Skin epidermis (tissue), 12 donors: ENCODE measurements around the gene DIP2C.
"Not testable (repeated sequence)": the region's sequence is repeated elsewhere in the genome, so short reads cannot be mapped to it uniquely, and the experiment has no call there.

Experiments
- H3K27ac ChIP-seq, 21 experiments: fragments of 200-600 bp; sonication (generic) in 11 of 21; one replicate each; pipeline ENCODE4 v1.5.0; 2020; ENCODE audit warnings: mild to moderate bottlenecking in 3 of 21, inconsistent platforms in 2 of 21, moderate library complexity in 2 of 21
- H3K4me3 ChIP-seq, 7 experiments: fragments of 200-600 bp; sonication (generic) in 2 of 7; one replicate each; pipeline ENCODE4 v1.5.0; 2020; ENCODE audit warnings: inconsistent platforms in 2 of 7, mild to moderate bottlenecking in 2 of 7, moderate library complexity in 1 of 7

Gene DIP2C

DNA sequence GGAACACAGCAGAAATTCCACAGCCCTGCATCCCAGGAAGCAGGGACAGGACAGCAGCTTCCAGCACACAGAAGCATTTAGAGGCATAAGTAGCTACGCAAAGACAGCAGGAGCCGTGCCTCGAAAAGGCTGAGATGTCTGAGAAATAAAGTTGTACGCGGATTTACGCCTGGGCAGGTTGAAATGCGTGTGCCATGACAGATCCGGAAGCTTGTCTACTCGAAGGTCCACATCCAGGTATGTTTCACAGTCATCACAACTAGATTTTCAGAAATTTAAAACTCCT, 26.1 kb downstream of the DIP2C start:
- Histone ChIP-seq H3K4me3 (no peak overlapping the region), H3K27ac (peak overlapping the region in 1 of 21 experiments; percentile 3)

- H3K4me3 ChIP-seq, result no peak overlapping the region
- H3K27ac ChIP-seq, result peak overlapping the region in 1 of 21 experiments; percentile 3
Measured at GRCh38 chr10:662686-663465, 26.6 kb downstream of the DIP2C start.

GRCh38 chr10:662223-662605, 27.3 kb downstream of the DIP2C start:
- Histone ChIP-seq H3K27ac (no peak overlapping the region), H3K4me3 (no peak overlapping the region)

GRCh38 chr10:661597-662222, 27.8 kb downstream of the DIP2C start:
- H3K27ac ChIP-seq, result peak overlapping the region in 3 of 21 experiments; percentile 22 to 52 (median 26)
- H3K4me3 ChIP-seq, result no peak overlapping the region

DNA sequence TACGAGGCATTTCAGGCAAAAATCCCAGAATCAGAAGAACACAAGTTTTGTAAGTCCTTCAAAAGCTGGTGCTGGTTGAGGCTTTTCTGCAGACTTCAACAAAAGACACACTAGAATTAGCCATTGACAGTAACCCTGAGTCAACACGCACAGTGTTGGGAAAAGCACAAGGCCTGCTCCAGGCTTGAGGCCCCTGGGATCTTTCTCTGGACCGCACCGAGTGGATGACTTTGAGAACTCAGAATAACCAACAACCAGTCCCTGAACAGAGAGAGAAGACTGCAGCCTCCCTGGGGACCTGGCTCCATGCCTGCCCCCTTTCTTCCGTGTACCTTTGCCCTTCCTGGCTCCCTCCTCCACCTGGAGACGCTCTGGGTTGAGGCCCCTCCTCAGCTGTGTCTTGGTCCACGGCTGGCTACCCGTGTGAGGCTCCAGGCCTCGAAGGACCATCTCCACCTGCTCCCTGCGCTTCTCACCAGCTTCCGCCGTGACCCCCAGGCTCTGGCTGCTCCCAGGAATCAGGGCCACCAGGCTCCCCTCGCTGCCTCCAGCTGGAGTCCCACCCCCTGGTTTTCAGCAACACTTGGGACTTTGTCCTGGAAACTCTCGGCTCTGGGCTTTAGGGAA, 28.4 kb downstream of the DIP2C start:
- H3K4me3 ChIP-seq, result no peak overlapping the region
- peak overlapping the region in 3 of 21 experiments; percentile 22 to 52 (median 26) for H3K27ac ChIP-seq

DNA sequence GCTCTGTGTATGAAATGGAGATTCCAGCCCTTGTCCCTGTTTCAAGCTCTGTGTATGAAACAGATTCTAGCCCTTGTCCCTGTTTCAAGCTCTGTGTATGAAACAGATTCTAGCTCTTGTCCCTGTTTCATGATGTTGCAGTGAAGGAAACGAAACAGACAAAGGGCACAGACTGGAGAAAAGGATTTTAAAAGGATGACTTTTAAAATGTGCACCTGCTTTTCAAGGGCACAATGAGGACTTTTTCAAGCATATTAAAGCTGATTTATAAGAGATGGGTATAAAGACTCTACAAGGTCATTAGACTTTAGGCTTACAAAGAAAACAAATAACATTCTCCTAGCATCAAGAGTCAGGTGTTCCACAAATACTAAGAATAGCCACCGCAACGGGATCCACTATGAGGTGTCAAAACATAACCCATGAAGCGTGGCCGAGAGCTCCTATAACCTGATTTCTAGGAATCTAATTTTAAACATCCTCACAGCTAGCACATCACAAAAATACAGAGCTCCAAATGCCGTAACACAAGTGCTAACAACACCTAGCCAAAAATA, 29.0 kb downstream of the DIP2C start:
- peak overlapping the region in 6 of 21 experiments; percentile 5 to 66 (median 36) for H3K27ac ChIP-seq

GRCh38 chr10:659688-660141, 29.8 kb downstream of the DIP2C start:
- Histone ChIP-seq H3K4me3 (no peak overlapping the region), H3K27ac (peak overlapping the region in 7 of 21 experiments; percentile 5 to 66 (median 33))

More for the DNA sequence above, 29.0 kb downstream of the DIP2C start:
- H3K4me3 ChIP-seq, result no peak overlapping the region

- not testable (repeated sequence) for H3K27ac ChIP-seq
Measured at GRCh38 chr10:657816-658350, 31.6 kb downstream of the DIP2C start.

DNA sequence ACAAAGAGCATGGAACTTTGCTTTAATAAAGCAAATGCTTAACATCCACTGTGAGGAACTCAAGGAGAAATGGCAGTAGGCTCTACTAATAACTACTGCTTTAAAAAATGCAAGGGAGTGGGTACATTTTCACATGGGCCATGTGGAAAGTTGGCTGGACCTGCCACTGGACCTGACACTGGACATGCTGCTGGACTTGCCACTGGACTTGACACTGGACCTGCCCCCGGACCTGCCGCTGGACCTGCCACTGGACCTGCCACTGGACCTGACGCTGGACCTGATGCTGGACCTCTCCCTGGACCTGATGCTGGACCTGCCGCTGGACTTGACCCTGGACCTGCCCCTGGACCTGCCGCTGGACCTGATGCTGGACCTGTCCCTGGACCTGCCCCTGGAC, 32.6 kb downstream of the DIP2C start:
- H3K27ac ChIP-seq, result no peak overlapping the region
- H3K4me3 ChIP-seq, result no peak overlapping the region

More at GRCh38 chr10:657816-658350, 31.6 kb downstream of the DIP2C start:
- not testable (repeated sequence) for H3K4me3 ChIP-seq

GRCh38 chr10:655184-655583, 34.3 kb downstream of the DIP2C start:
- no peak overlapping the region for H3K27ac ChIP-seq
- no peak overlapping the region for H3K4me3 ChIP-seq

DNA sequence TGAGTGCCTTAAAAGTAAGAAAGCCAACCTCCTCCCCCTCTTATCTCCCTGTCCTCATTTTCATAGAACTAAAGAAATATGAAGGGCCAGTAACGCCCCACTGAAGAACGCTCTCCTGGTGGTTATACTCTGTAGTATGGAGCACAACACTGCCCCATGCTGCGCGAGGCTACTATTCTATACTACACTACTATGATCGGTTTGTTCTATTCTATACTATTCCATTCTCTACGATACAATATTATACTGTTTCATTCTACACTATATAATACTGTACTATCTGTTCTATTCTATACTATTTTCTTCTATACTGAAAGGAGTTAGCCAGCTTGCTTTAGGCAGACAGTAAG, 34.8 kb downstream of the DIP2C start:
- Histone ChIP-seq H3K27ac (no peak overlapping the region), H3K4me3 (no peak overlapping the region)

DNA sequence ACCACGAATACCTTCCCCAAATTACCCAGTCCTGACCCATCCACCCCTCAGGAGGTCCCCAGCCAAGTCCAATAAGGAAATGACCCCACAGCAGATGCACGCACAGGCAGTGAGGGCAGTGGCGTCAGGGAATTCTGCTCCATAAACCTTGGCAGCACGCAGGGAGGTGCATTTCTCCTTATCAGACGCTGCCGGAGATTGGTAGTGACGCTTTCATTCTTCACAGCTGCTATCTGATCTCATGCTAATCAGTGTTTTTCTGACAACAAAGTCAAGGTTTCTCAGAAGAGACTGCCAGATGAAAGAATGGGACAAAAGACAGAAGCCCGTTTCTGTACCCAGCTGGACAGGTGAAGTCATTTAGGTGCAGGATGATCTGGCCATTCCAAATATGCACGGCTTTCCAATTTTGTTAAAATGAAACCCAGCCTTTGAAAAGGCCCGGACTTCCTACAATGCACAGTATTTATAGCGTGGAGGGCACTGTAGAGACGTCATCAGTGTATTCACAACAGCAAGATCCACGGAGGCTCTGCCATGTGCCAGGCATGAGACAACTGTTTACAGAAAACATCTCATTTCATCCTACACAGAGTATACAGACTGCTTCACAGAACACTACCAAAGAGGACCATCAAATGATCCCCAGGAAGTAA, 35.3 kb downstream of the DIP2C start:
- Histone ChIP-seq H3K27ac (no peak overlapping the region), H3K4me3 (no peak overlapping the region)

- H3K4me3 ChIP-seq, H3K27ac ChIP-seq: not testable (repeated sequence)
Measured at GRCh38 chr10:652832-653459, 36.5 kb downstream of the DIP2C start.

- H3K27ac ChIP-seq, result no peak overlapping the region
- no peak overlapping the region for H3K4me3 ChIP-seq
Measured at GRCh38 chr10:652233-652632, 37.2 kb downstream of the DIP2C start.

DNA sequence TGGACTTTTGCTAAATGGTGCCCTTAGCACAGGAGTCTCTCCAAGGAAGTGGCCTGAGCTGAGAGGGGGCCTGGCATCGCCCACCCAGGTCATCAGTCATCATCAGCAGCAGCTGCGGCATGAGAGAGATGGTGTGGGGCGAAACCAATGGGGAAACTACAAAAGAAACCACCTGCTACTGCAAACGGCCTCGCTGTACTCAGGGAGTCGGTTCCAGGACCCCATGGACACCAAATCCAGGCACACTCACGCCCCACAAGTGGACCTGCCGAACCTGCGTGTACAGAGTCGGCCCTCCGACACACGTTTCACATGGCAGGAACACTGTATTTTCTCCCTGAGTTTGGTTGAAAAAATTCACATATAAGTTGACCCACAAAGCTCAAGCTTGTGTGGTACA, 37.8 kb downstream of the DIP2C start:
- Histone ChIP-seq H3K27ac (no peak overlapping the region), H3K4me3 (no peak overlapping the region)

DNA sequence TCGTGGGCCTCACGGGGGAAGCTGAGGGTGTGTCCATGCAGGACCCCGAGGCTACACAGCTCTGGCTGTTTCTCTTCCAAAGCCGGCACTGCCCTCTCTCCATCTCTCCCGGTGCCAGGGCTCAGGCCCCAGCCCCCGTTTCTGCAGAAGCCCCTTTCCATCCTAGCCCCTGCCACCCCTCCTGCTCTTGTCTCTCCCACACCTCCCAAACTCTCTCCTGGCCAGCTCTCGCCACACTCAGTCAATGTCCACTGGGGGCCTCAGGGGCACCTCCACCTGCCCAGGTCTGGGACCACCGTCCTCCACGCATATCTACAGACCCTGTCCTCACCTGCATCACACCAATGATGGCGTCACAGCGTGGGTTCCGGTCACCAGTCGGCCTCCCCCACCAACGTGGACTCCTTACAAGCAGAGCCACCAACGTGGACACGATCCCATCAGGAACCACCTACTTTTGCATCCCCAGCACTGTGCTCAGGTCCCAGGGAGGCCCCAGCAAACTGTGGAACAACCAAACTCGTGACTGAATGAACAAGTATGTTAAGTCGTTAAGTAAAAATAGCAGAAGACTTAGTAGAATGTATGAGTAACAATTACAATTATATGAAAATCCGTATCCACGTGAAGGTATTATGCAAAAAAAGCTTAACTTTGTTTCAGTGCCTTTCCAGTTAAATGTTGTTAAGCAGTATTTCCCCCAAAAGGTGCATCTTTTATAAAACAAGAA, 38.4 kb downstream of the DIP2C start:
- Histone ChIP-seq H3K27ac (peak overlapping the region in 2 of 21 experiments; percentile 39), H3K4me3 (no peak overlapping the region)

- peak overlapping the region in 4 of 21 experiments; percentile 21 to 41 (median 39) for H3K27ac ChIP-seq
- H3K4me3 ChIP-seq, result no peak overlapping the region
Measured at GRCh38 chr10:650441-650851, 39.0 kb downstream of the DIP2C start.

GRCh38 chr10:649798-650440, 39.5 kb downstream of the DIP2C start:
- H3K27ac ChIP-seq, result peak overlapping the region in 4 of 21 experiments; percentile 21 to 41 (median 39)
- H3K4me3 ChIP-seq, result no peak overlapping the region
